Transverse colon (tissue), 4 donors: ENCODE results near the gene SLC4A2. TPM values are rescaled to one million over a fixed set of nuclear protein-coding genes. Genes with fewer than 3 reads are reported as not detected.

Source experiments
- DNase-seq: peaks from one replicate; pipeline ENCODE4 v3.0.0-alpha.2; 2019
- H3K27ac ChIP-seq, 4 donors: fragments of 200-600 bp; sonication (generic); 2 replicates each; pipeline ENCODE4 v1.5.1; 2016 to 2018; ENCODE audit warnings: inconsistent platforms in 4 of 4
- H3K27me3 ChIP-seq: fragments of 200-600 bp; sonication (generic); 2 replicates; pipeline ENCODE4 v1.5.1; 2017; ENCODE audit warnings: inconsistent platforms
- H3K36me3 ChIP-seq, 4 donors: fragments of 200-600 bp; sonication (generic); 2 replicates each; pipeline ENCODE4 v1.5.1; 2017 to 2019; ENCODE audit warnings: inconsistent platforms in 4 of 4
- H3K4me1 ChIP-seq, 4 donors: fragments of 200-600 bp; sonication (generic); 2 replicates each; pipeline ENCODE4 v1.5.1; 2017 to 2020; ENCODE audit warnings: inconsistent platforms in 4 of 4
- H3K4me3 ChIP-seq, 4 donors: fragments of 200-600 bp; sonication (generic); 1 replicate in 1 of 4; 2 replicates in 3 of 4; pipeline versions ENCODE4 v1.5.1 to v1.6.1; 2017 to 2019; ENCODE audit warnings: inconsistent platforms in 4 of 4
- H3K9me3 ChIP-seq, 2 donors: fragments of 200-600 bp; sonication (generic); 2 replicates each; pipeline ENCODE4 v1.5.1; 2017 to 2019; ENCODE audit warnings: inconsistent platforms in 2 of 2
- CTCF ChIP-seq, 5 experiments: fragments of 200-600 bp in 3 of 5; fragments of 450-650 bp in 2 of 5; sonication (generic) in 3 of 5; IDR thresholded peaks; 1 replicate in 2 of 5; 2 replicates in 3 of 5; pipeline ENCODE4 v1.5.1; 2016 to 2017; ENCODE audit warnings: antibody characterized with exemption in 5 of 5, inconsistent platforms in 3 of 5, mild to moderate bottlenecking in 2 of 5, moderate library complexity in 1 of 5
- EP300 ChIP-seq: sonication (generic); formaldehyde crosslinking; IDR thresholded peaks from one replicate; pipeline ENCODE4 v1.6.1; 2017; ENCODE audit warnings: antibody characterized with exemption, low read depth
- POLR2A ChIP-seq: fragments of 450-650 bp; IDR thresholded peaks from one replicate; pipeline ENCODE4 v1.6.1; 2016; ENCODE audit warnings: antibody characterized with exemption, mild to moderate bottlenecking, moderate library complexity
- POLR2AphosphoS5 ChIP-seq, 3 donors: sonication (generic); formaldehyde crosslinking; IDR thresholded peaks; one replicate each; pipeline ENCODE4 v1.6.1; 2016; ENCODE audit warnings: antibody characterized with exemption in 3 of 3
- WGBS, 2 donors: methylation state at CpG; one replicate each; pipeline ENCODE4 v1.1.5; 2018; ENCODE audit warnings: low coverage in 1 of 2; 5-methylcytosine and 5-hydroxymethylcytosine counted together
- in situ Hi-C, 4 donors: fragments of 200-750 bp; cut with MboI; loops; one replicate each; pipeline versions ENCODE4 v1.15.0 to v1.15.1; 2017; ENCODE audit warnings: low sequenced_read_pairs in 3 of 4, low pct_ligation_motif_present in 1 of 4, low pct_unique_long_range_greater_than_20kb in 1 of 4
- intact Hi-C: fragments of 100-400 bp; cut with DNase I; formaldehyde crosslinking; loops from one replicate; pipeline ENCODE4 v1.15.1; 2023; ENCODE audit warnings: low total_unique reads
- total RNA-seq, 4 donors: library from RNA; depleted of rRNA; stranded (reverse); fragments of >200 nt; gene quantifications; one replicate each; pipeline ENCODE4 v1.1.0, GENCODE V29; 2016

The SLC4A2 gene
- total RNA-seq, 4 donors from 2014 or later = 61.7 to 464 (median 83.2) TPM

GRCh38 chr7:151075662-151075971, 16.2 kb downstream of the SLC4A2 start:
- no peak for DNase-seq
- 82% methylated on average over 7 of the region's 7 CpGs; no CpG with 5 or more reads in 1 of the 2 donors for WGBS, 2 donors
- Histone ChIP-seq H3K9me3 (no peaks in the 10 kb centered on the region), H3K4me3 (no peak overlapping the region), H3K4me1 (peaks cover 9 to 27% (median 15%) of the 10 kb centered on the region in 4 donors), H3K36me3 (peaks cover 0 to 37% (median 17%) of the 10 kb centered on the region in 4 donors), H3K27ac (no peak overlapping the region), H3K27me3 (no peaks in the 10 kb centered on the region)
- in situ Hi-C loops (no loop called here), intact Hi-C loops (no loop called here)
- TF ChIP-seq EP300 = no peak
- no peak for TF ChIP-seq POLR2AphosphoS5 (IDR thresholded peaks at IDR 0.05)

GRCh38 chr7:151075978-151076426, 16.6 kb downstream of the SLC4A2 start:
- Histone ChIP-seq H3K4me3 (no peak overlapping the region), H3K27me3 (no peaks in the 10 kb centered on the region), H3K36me3 (peaks cover 0 to 33% (median 15%) of the 10 kb centered on the region in 4 donors), H3K9me3 (no peaks in the 10 kb centered on the region), H3K27ac (no peak overlapping the region), H3K4me1 (peaks cover 9 to 29% (median 18%) of the 10 kb centered on the region in 4 donors)
- no peak for DNase-seq
- in situ Hi-C loops (no loop called here), intact Hi-C loops (no loop called here)
- TF ChIP-seq CTCF (IDR thresholded peaks at IDR 0.05) (no peak), EP300 (no peak), POLR2A (no peak), POLR2AphosphoS5 (IDR thresholded peaks at IDR 0.05) (no peak)
- 83% methylated on average over 22 of the region's 22 CpGs; no CpG with 5 or more reads in 1 of the 2 donors for WGBS, 2 donors

GRCh38 chr7:151076863-151077704, 17.7 kb downstream of the SLC4A2 start:
- TF ChIP-seq CTCF (IDR thresholded peaks at IDR 0.05) (peak in 1 of 5 experiments; percentile 14), POLR2A (no peak)
- Histone ChIP-seq H3K4me3 (no peak overlapping the region), H3K27me3 (no peaks in the 10 kb centered on the region), H3K9me3 (no peaks in the 10 kb centered on the region), H3K36me3 (peaks cover 0 to 29% (median 13%) of the 10 kb centered on the region in 4 donors), H3K4me1 (peaks cover 20 to 40% (median 29%) of the 10 kb centered on the region in 4 donors), H3K27ac (no peak overlapping the region)
- 74% methylated on average over 32 of the region's 33 CpGs; no CpG with 5 or more reads in 1 of the 2 donors for WGBS, 2 donors
- intact Hi-C loops (no loop called here), in situ Hi-C loops (no loop called here)
- DNase-seq = no peak

GRCh38 chr7:151077705-151078232, 18.4 kb downstream of the SLC4A2 start:
- Histone ChIP-seq H3K27ac (peak overlapping the region in 1 of 4 donors; percentile 15), H3K4me1 (peaks cover 26 to 47% (median 35%) of the 10 kb centered on the region in 4 donors), H3K9me3 (no peaks in the 10 kb centered on the region), H3K4me3 (no peak overlapping the region), H3K27me3 (no peaks in the 10 kb centered on the region), H3K36me3 (peaks cover 0 to 26% (median 12%) of the 10 kb centered on the region in 4 donors)
- TF ChIP-seq POLR2AphosphoS5 (IDR thresholded peaks at IDR 0.05) = no peak
- no peak for TF ChIP-seq EP300
- no peak for TF ChIP-seq CTCF (IDR thresholded peaks at IDR 0.05)
- TF ChIP-seq POLR2A = no peak
- 69% methylated on average over 10 of the region's 10 CpGs; no CpG with 5 or more reads in 1 of the 2 donors for WGBS, 2 donors
- DNase-seq = no peak
- intact Hi-C loops (no loop called here), in situ Hi-C loops (no loop called here)
